ENCODE measurements around the gene OR52H1. TPM values are rescaled to one million over a fixed set of nuclear protein-coding genes. Genes with fewer than 3 reads are reported as not detected.

Gene OR52H1
- total and polyA plus RNA-seq, 2 of the 4 experiments (the other 2 are of a cell fraction): 0.18 TPM; not detected in 1

DNA sequence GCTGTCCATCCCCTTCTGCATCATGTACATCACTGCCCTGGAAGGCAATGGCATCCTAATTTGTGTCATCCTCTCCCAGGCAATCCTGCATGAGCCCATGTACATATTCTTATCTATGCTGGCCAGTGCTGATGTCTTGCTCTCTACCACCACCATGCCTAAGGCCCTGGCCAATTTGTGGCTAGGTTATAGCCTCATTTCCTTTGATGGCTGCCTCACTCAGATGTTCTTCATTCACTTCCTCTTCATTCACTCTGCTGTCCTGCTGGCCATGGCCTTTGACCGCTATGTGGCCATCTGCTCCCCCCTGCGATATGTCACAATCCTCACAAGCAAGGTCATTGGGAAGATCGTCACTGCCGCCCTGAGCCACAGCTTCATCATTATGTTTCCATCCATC lies 32.7 kb upstream of the OR52H1 start:
- H3K56ac ChIP-seq (ENCODE audit: extremely low read depth, insufficient read depth, low read length): no peak overlapping the region
- H2BK5ac ChIP-seq (ENCODE audit: low read depth, low read length, poor library complexity, severe bottlenecking): no peak overlapping the region
- dilution Hi-C loops (cut with HindIII; ENCODE audit: low sequenced_read_pairs, unreplicated experiment): no loop called here
- CTCF ChIA-PET: no interaction called here
- H3K9me1 ChIP-seq (ENCODE audit: insufficient read depth, low read length): no peaks in the 10 kb centered on the region
- H3K36me3 ChIP-seq (ENCODE audit: control insufficient read depth, insufficient read depth, low read length): no peaks in the 10 kb centered on the region
- BruUV-seq (replicated peaks): no TSS peak
- H3K4me1 ChIP-seq (ENCODE audit: control insufficient read depth, insufficient read depth, low read length): no peaks in the 10 kb centered on the region
- no peaks in the 10 kb centered on the region for H4K20me1 ChIP-seq (ENCODE audit: insufficient read depth, low read length)
- no peak overlapping the region for H4K91ac ChIP-seq (ENCODE audit: insufficient read depth, low read depth, low read length)
- no peak overlapping the region for H3K14ac ChIP-seq (replicated peaks; ENCODE audit: low read depth, low read length)
- H3K23ac ChIP-seq (ENCODE audit: low read depth, low read length): no peak overlapping the region
- H3K9me3 ChIP-seq (ENCODE audit: control insufficient read depth, insufficient read depth, low read length): no peaks in the 10 kb centered on the region
- no peak overlapping the region for H3K9ac ChIP-seq (ENCODE audit: low read depth, low read length)
- H2BK120ac ChIP-seq (ENCODE audit: low read depth, low read length): no peak overlapping the region
- H3K18ac ChIP-seq (ENCODE audit: low read depth, low read length): no peak overlapping the region
- no peak overlapping the region for H2BK20ac ChIP-seq (ENCODE audit: low read depth, low read length)
- no peak overlapping the region for H3K4ac ChIP-seq (ENCODE audit: low read depth, low read length)
- no peak overlapping the region for H2AK5ac ChIP-seq (ENCODE audit: low read depth, low read length)
- TF ChIP-seq RCOR1 (IDR thresholded peaks at IDR 0.05; ENCODE audit: insufficient replicate concordance, low read length) (no peak), FOS (IDR thresholded peaks at IDR 0.05; ENCODE audit: low read depth, low read length) (no peak), USF2 (IDR thresholded peaks at IDR 0.05; ENCODE audit: low read depth, low read length) (no peak)
- no peak for ATAC-seq (ENCODE audit: low read depth)
- no peak overlapping the region for H2AFZ ChIP-seq (replicated peaks; ENCODE audit: low read length, poor library complexity)
- H3K27ac ChIP-seq (ENCODE audit: insufficient read depth, low read length): no peak overlapping the region
- no peak overlapping the region for H2AK9ac ChIP-seq (replicated peaks; ENCODE audit: low read depth, low read length, poor library complexity)
- H3K4me2 ChIP-seq (ENCODE audit: low read depth, low read length): no peak overlapping the region
- DNase-seq: no peak
- no peaks in the 10 kb centered on the region for H3K79me1 ChIP-seq (ENCODE audit: low read depth in 1 of 2, low read length in 2 of 2)
- 100% methylated on average over 2 of the region's 4 CpGs; no CpG with 5 or more reads in 1 of the 2 experiments for WGBS, 2 experiments (ENCODE audit: extremely low coverage in 2 of 2, insufficient read length in 1 of 2)
- H2BK15ac ChIP-seq (ENCODE audit: low read depth, low read length): no peak overlapping the region
- no peak overlapping the region for H3K4me3 ChIP-seq (ENCODE audit: insufficient read depth, low read depth, low read length)
- intact Hi-C loops (cut with micrococcal nuclease): no loop called here
- in situ Hi-C loops (cut with MboI; ENCODE audit: low sequenced_read_pairs): no loop called here
- H4K8ac ChIP-seq (ENCODE audit: low read depth in 2 of 2, low read length in 2 of 2): no peak overlapping the region
- H3K27me3 ChIP-seq (ENCODE audit: control insufficient read depth, insufficient read depth, low read length): no peaks in the 10 kb centered on the region; the same call in 1 of the 2 replicates
- H4K5ac ChIP-seq (ENCODE audit: low read depth, low read length): no peak overlapping the region
- POLR2A ChIA-PET (ENCODE audit: unreplicated experiment): no interaction called here

Measured in IMR-90 (cell line).